Measurements from ENCODE around the gene UBASH3B.

GRCh38 chr11:122642971-122643370 is 12.6 kb upstream of the UBASH3B start:
- TF ChIP-seq POLR2A (IDR thresholded peaks at IDR 0.05) (no peak), CTCF (IDR thresholded peaks at IDR 0.05) (no peak)
